ENCODE results near the gene SOWAHC.

GRCh38 chr2:109638795-109639194 lies 24.6 kb downstream of the SOWAHC start:
- TF ChIP-seq CTCF (IDR thresholded peaks at IDR 0.05) = no peak
- no peak for TF ChIP-seq POLR2A (IDR thresholded peaks at IDR 0.05)
